Cortex of kidney (tissue), 1 donor: ENCODE measurements around the gene NINJ2.
"Not testable (repeated sequence)": the region's sequence is repeated elsewhere in the genome, so short reads cannot be mapped to it uniquely, and the experiment has no call there.

Source experiments
- DNase-seq: peaks from one replicate; lab custom pipeline; 2025; lab: John Stamatoyannopoulos, UW

NINJ2 gene

GRCh38 chr12:585062-586061 lies 77.9 kb downstream of the NINJ2 start:
- no peak for DNase-seq

GRCh38 chr12:583251-583869 lies 79.9 kb downstream of the NINJ2 start:
- no peak for DNase-seq

- DNase-seq = no peak
Observed at GRCh38 chr12:581746-582145, 81.5 kb downstream of the NINJ2 start.

GRCh38 chr12:581321-581720 lies 81.9 kb downstream of the NINJ2 start:
- no peak for DNase-seq

GRCh38 chr12:580813-581212 lies 82.4 kb downstream of the NINJ2 start:
- DNase-seq = no peak

- DNase-seq = no peak
Observed at GRCh38 chr12:579420-580110, 83.7 kb downstream of the NINJ2 start.

GRCh38 chr12:578748-579419 lies 84.4 kb downstream of the NINJ2 start:
- no peak for DNase-seq

- DNase-seq = not testable (repeated sequence)
Observed at GRCh38 chr12:577994-578747, 85.1 kb downstream of the NINJ2 start.

- no peak for DNase-seq
Observed at GRCh38 chr12:576615-577110, 86.6 kb downstream of the NINJ2 start.

- DNase-seq = no peak
Observed at GRCh38 chr12:575948-576614, 87.2 kb downstream of the NINJ2 start.

GRCh38 chr12:575129-575502 lies 88.1 kb downstream of the NINJ2 start:
- no peak for DNase-seq

- no peak for DNase-seq
Observed at GRCh38 chr12:574475-575128, 88.6 kb downstream of the NINJ2 start.

- no peak for DNase-seq
Observed at GRCh38 chr12:573232-573631, 90.0 kb downstream of the NINJ2 start.

- no peak for DNase-seq
Observed at GRCh38 chr12:572532-572899, 90.7 kb downstream of the NINJ2 start.

GRCh38 chr12:571795-572531 lies 91.3 kb downstream of the NINJ2 start:
- no peak for DNase-seq

- DNase-seq = no peak
Observed at GRCh38 chr12:570921-571794, 92.1 kb downstream of the NINJ2 start.

- DNase-seq = no peak
Observed at GRCh38 chr12:570435-570920, 92.8 kb downstream of the NINJ2 start.

- DNase-seq = no peak
Observed at GRCh38 chr12:569803-570434, 93.3 kb downstream of the NINJ2 start.
